Fibroblast of lung (primary cell): ENCODE data around the gene PCLO.

ENCODE experiments used
- EZH2 ChIP-seq: IDR thresholded peaks from 2 replicates; pipeline ENCODE4 v1.5.1; 2012; ENCODE audit warnings: low read length, control low read depth, mild to moderate bottlenecking; ENCODE audit errors: missing control alignments
- TF ChIP-seq, protein P1 (sequence below), 2 donors: IDR thresholded peaks in 1 of 2; conservative IDR thresholded peaks in 1 of 2; 1 replicate in 1 of 2; 2 replicates in 1 of 2; pipeline ENCODE4 v1.5.1; 2011 to 2012; ENCODE audit warnings: low read length in 2 of 2, control low read depth in 1 of 2, inconsistent platforms in 1 of 2, low read depth in 1 of 2, mild to moderate bottlenecking in 1 of 2

DNA sequence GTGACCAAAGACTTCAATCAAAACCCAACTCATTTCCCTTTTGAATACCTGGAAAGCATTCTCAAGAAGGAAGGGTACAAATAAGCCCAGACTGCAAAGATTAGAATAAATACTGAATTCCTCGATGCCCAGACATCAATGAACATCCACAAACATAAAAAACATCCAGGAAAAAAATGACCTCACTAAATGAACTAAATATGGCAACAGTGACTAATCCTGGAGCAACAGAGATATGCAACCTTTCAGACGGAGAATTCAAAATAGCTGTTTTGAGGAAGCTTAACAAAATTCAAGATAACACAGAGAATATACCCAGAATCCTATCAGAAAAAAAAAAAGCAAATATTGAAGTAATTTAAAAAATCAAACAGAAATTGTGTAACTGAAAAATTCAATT, 43.2 kb downstream of the PCLO start:
- TF ChIP-seq, protein P1, sequence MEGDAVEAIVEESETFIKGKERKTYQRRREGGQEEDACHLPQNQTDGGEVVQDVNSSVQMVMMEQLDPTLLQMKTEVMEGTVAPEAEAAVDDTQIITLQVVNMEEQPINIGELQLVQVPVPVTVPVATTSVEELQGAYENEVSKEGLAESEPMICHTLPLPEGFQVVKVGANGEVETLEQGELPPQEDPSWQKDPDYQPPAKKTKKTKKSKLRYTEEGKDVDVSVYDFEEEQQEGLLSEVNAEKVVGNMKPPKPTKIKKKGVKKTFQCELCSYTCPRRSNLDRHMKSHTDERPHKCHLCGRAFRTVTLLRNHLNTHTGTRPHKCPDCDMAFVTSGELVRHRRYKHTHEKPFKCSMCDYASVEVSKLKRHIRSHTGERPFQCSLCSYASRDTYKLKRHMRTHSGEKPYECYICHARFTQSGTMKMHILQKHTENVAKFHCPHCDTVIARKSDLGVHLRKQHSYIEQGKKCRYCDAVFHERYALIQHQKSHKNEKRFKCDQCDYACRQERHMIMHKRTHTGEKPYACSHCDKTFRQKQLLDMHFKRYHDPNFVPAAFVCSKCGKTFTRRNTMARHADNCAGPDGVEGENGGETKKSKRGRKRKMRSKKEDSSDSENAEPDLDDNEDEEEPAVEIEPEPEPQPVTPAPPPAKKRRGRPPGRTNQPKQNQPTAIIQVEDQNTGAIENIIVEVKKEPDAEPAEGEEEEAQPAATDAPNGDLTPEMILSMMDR (conservative IDR thresholded peaks at IDR 0.05 in 1 of 2, IDR thresholded peaks at IDR 0.05 in 1 of 2; ENCODE audit: low read depth in 1 of 2, low read length in 2 of 2) = no peak
- no peak for TF ChIP-seq EZH2
